ENCODE data around the gene SMCO4.
"Not testable (repeated sequence)": the region's sequence is repeated elsewhere in the genome, so short reads cannot be mapped to it uniquely, and the experiment has no call there.

The SMCO4 gene

GRCh38 chr11:93543292-93543977 is at the start of gene SMCO4:
Gene SMCO4 (minus strand): TSS chr11:93543391. CDS start chr11:93479189, 64,202 bp downstream.
- ChIA-PET POLR2A (ENCODE audit: low non-redundant PET) (no interaction called here), CTCF (interaction anchor here (1.1 kb wide), 1 partner anchor 309 kb away, joined by 4 read pairs; no protein-coding TSS in a partner anchor)
- DNase-seq (ENCODE audit: low spot score) = peak; percentile 68
- TF ChIP-seq CTCF (conservative IDR thresholded peaks at IDR 0.05; ENCODE audit: low read depth) = peak; percentile 77
- no peak within 1 kb of the TSS for H3K27ac ChIP-seq

DNA sequence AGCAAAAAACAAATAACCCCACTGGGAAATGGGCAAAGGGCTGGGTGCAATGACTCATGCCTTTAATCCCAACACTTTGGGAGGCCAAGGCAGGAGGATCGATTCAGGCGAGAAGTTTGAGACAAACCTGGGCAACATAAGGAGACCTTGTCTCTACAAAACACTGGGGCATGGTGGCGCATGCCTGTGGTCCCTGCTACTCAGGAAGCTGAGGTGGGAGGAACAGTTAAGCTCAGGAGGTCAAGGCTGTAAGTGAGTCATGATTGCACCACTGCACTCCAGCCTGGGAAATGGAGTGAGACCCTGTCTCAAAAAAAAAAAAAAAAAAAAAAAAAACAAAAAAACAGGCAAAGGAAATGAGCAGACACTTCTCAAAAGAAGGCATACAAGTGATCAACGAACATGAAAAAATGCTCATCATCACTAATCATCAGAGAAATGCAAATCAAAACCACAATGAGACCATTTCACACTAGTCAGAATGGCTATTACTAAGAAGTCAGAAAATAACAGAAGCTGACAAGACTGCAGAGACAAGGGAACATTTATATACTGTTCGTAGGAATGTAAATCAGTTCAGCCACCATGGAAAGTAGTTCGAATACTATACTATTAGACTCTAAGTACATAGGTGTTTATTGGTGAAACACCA is 48.2 kb upstream of the SMCO4 start:
- ChIA-PET POLR2A (ENCODE audit: low non-redundant PET) (no interaction called here), CTCF (interaction anchor here (0.7 kb wide), 1 partner anchor 1085 kb away, joined by 3 read pairs; no protein-coding TSS in a partner anchor)
- no peak overlapping the region for H3K27ac ChIP-seq
- DNase-seq (ENCODE audit: low spot score) = no peak
- no peak for TF ChIP-seq CTCF (conservative IDR thresholded peaks at IDR 0.05; ENCODE audit: low read depth)

DNA sequence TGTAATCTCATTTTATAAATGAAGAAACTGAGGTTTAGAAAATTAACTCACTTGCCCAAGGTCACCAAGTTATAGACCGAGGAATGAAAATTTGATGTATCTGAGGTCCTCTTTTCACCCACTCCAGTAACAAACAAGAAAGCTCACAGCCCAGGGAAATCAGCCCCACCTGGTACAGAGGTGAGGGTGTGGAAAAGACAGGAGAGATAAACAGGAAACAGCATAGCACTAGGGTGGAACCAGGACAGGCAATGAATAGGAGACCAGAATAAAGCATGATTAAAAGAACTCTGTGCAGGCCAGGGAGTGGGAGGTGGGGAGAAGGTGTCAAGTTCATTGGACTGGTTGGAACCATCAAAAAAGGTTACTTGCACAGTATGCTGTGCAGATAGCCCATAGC is 46.2 kb upstream of the SMCO4 start:
- DNase-seq (ENCODE audit: low spot score) = no peak
- CTCF ChIA-PET = interaction anchor here (0.6 kb wide), 1 partner anchor 16 kb away, joined by 3 read pairs; no protein-coding TSS in a partner anchor
- TF ChIP-seq CTCF (conservative IDR thresholded peaks at IDR 0.05; ENCODE audit: low read depth) = no peak
- no peak overlapping the region for H3K27ac ChIP-seq
- POLR2A ChIA-PET (ENCODE audit: low non-redundant PET) = no interaction called here

DNA sequence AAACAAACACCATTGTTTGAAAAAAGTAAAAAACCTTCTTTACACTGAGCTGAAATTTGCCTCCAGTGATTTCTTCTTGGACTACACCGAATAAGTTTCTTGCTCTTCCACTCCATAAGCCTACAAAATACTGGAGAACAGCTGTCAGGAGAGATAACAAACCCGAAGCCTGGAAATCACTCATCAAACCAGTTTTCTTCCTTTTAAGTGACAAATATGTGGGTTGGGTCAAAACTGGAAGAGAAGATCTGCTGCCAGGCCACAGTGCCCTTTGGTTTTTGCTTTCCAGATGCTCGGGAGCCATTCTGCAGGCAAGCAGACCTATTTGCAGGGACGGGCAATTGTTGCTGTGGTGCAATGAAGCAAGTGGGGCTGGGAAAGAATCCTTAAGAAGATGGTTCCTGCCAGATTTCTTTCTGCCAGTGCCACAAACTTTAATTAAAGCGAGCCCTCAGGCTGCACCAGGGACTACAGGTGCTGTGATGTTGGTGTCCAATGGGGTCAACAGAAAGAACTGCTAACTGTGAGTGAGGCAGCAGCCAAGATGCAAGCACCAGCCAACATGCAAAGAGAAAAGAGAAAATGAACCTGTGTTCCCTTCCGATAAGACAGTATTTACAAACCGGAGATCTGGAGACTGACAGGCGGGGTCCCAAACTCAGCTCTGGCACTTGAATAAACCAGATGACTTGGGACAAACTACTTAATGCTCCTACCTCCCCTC is 44.8 kb upstream of the SMCO4 start:
- no peak for TF ChIP-seq CTCF (conservative IDR thresholded peaks at IDR 0.05; ENCODE audit: low read depth)
- no peak for DNase-seq (ENCODE audit: low spot score)
- ChIA-PET CTCF (interaction anchor here (0.6 kb wide), 1 partner anchor 1726 kb away, joined by 4 read pairs; no protein-coding TSS in a partner anchor), POLR2A (ENCODE audit: low non-redundant PET) (no interaction called here)
- no peak overlapping the region for H3K27ac ChIP-seq

GRCh38 chr11:93587425-93587824 is 44.2 kb upstream of the SMCO4 start:
- POLR2A ChIA-PET (ENCODE audit: low non-redundant PET); DNase-seq (ENCODE audit: low spot score); H3K27ac ChIP-seq: not testable (repeated sequence)
- CTCF ChIA-PET = interaction anchor here (0.6 kb wide), 1 partner anchor 1725 kb away, joined by 4 read pairs; no protein-coding TSS in a partner anchor

DNA sequence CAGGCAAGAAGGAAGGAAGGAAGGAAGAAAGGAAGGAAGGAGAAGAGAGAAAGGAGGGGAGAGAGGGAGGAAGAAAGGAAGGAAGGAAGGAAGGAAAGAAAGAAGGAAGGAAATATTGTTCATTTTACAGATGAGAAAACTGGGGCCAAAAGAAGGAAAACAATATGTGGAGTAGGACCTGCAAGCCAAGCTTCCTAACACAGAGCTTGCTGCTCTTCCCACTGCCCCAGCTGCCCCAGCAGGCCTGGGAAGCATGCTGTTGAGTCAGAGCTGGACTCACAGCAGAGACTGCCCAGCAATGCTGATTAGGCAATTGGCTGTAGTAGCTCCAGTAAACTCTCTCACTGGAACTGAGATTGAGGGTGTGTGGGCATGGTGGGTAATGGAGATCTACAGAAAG is 42.6 kb upstream of the SMCO4 start:
- ChIA-PET CTCF (interaction anchor here (0.8 kb wide), 1 partner anchor 12 kb away, joined by 3 read pairs; no protein-coding TSS in a partner anchor), POLR2A (ENCODE audit: low non-redundant PET) (no interaction called here)
- TF ChIP-seq CTCF (conservative IDR thresholded peaks at IDR 0.05; ENCODE audit: low read depth) = no peak
- DNase-seq (ENCODE audit: low spot score) = no peak
- H3K27ac ChIP-seq = no peak overlapping the region
